MG63 (cell line): ENCODE results near the gene SMIM14. TPM values are rescaled to one million over a fixed set of nuclear protein-coding genes. Genes with fewer than 3 reads are reported as not detected.
"Not testable (repeated sequence)": the region's sequence is repeated elsewhere in the genome, so short reads cannot be mapped to it uniquely, and the experiment has no call there.

Source experiments
- DNase-seq: peaks from one replicate; pipeline ENCODE4 v3.0.0-alpha.2; 2020
- H3K27me3 ChIP-seq: fragments of 250-450 bp; sonication (Bioruptor Pico); 2 replicates; pipeline ENCODE4 v1.5.1; 2020; ENCODE audit warnings: mild to moderate bottlenecking, moderate library complexity
- H3K36me3 ChIP-seq: fragments of 250-450 bp; sonication (Bioruptor Pico); 2 replicates; pipeline ENCODE4 v1.5.1; 2020; ENCODE audit warnings: mild to moderate bottlenecking, moderate library complexity
- H3K4me3 ChIP-seq: fragments of 250-450 bp; sonication (Bioruptor Pico); 2 replicates; pipeline ENCODE4 v1.5.1; 2020; ENCODE audit warnings: mild to moderate bottlenecking, moderate library complexity
- H3K9me3 ChIP-seq: fragments of 250-450 bp; sonication (Bioruptor Pico); 2 replicates; pipeline ENCODE4 v1.5.1; 2020; ENCODE audit warnings: mild to moderate bottlenecking, moderate library complexity
- total RNA-seq: library from RNA; depleted of rRNA; stranded (reverse); fragments of >200 nt; shearing (Covaris generic); gene quantifications from 2 replicates; pipeline ENCODE4 v1.2.3, GENCODE V29; 2014; ENCODE audit warnings: low replicate concordance

Gene SMIM14
- total RNA-seq, 1 experiment from 2014 or later, result 19.5 TPM

DNA sequence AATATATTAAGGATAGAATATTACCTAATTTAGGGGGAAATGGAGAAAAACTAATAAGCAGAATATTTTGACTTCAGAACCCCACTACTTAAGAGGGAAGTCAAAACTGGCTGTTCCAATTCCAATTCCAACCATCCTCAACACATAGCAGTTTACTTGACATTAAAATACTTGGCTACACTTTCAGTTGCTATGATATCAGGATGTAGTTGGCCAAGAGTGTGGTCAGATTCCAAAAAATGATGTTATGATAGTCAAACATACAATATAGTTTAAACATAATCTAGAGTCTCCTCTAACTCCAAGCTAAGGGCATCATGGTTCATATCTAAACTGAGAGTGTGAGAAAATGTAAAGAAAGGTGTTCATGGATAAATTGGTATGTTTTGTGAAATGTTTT is 16.5 kb upstream of the SMIM14 start:
- Histone ChIP-seq H3K36me3 (no peaks in the 10 kb centered on the region), H3K27me3 (no peaks in the 10 kb centered on the region), H3K9me3 (no peaks in the 10 kb centered on the region), H3K4me3 (no peak overlapping the region)
- no peak for DNase-seq

DNA sequence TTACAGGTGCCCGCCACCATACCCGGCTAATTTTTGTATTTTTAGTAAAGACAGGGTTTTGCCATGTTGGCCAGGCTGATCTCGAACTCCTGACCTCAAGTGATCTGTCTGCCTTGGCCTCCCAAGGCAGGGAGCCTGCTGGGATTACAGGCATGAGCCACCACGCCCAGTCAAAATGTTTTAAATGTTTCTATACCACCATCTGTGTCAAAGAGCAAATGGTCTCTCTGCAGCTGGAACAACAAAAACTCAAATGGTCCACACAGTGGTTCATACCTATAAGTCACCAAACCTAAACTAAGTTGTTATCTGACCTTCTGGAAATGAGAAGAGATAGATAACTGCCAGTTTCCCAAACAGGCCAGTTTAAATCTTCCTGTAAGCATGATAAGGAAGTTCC is 12.9 kb upstream of the SMIM14 start:
- DNase-seq, H3K4me3 ChIP-seq, H3K27me3 ChIP-seq, H3K36me3 ChIP-seq, H3K9me3 ChIP-seq: not testable (repeated sequence)

- no peaks in the 10 kb centered on the region for H3K27me3 ChIP-seq
- H3K36me3 ChIP-seq, result no peaks in the 10 kb centered on the region
- no peaks in the 10 kb centered on the region for H3K9me3 ChIP-seq
- H3K4me3 ChIP-seq, result no peak overlapping the region
- no peak for DNase-seq
These were observed 11.1 kb upstream of the SMIM14 start for GRCh38 chr4:39649639-39650265.

DNA sequence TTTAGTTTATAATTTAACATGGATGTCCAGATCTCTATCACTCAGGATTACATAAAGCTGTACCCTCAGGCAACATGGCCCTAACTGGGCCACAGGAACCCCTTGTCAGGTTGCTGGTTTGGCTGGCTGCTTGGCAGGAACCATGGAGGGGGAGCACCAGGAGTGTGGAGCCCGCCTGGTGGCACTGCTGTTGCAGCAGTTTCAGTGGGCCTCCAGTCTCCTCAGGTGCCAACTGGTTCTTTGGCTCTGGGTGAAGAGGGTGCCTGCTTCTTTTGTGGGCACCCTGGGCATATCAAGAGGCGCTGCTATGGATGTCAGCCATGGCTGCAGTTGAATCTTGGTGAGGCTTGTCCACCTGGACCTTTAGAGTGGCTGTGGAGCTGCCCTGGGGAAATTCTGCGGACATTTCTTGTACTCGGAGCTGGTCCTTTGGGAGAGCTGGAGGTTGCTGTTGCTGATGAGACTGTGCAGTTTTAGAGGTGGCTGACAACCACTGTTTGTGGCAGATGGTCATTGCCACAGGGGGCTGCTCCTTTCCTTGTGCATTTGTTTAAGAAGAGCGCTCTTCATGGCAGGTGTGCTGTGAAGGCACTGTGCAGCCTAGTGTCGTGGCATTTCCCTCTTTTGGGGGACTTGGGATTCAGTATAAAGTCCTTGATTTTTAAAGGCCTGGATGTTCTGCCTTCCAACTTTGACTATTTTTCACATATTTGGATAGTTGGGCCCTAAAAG is 10.3 kb upstream of the SMIM14 start:
- Histone ChIP-seq H3K4me3 (no peak overlapping the region), H3K36me3 (no peaks in the 10 kb centered on the region), H3K9me3 (no peaks in the 10 kb centered on the region), H3K27me3 (no peaks in the 10 kb centered on the region)
- no peak for DNase-seq

DNA sequence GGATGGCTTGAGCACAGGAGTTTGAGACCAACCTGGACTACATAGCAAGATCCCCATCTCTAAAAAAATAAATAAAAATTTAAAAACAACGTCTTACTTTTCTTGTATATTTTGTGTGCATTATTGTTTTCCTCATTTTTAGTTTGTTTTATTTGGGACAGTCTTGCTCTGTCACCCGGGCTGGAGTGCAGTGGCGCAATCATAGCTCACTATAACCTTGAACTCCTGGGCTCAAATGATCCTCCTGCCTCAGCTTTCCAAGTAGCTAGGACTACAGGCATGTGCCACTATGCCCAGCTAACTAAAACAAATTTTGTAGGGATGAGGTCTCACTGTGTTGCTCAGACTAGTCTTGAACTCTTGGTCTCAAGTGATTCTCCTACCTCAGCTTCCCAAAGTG is 9.5 kb upstream of the SMIM14 start:
- H3K36me3 ChIP-seq, result no peaks in the 10 kb centered on the region
- no peaks in the 10 kb centered on the region for H3K27me3 ChIP-seq
- no peaks in the 10 kb centered on the region for H3K9me3 ChIP-seq
- H3K4me3 ChIP-seq, result no peak overlapping the region
- no peak for DNase-seq

- DNase-seq, result no peak
- no peaks in the 10 kb centered on the region for H3K36me3 ChIP-seq
- H3K9me3 ChIP-seq, result no peaks in the 10 kb centered on the region
- H3K4me3 ChIP-seq, result no peak overlapping the region
- no peaks in the 10 kb centered on the region for H3K27me3 ChIP-seq
These were observed 4.4 kb upstream of the SMIM14 start for GRCh38 chr4:39642885-39643552.

DNA sequence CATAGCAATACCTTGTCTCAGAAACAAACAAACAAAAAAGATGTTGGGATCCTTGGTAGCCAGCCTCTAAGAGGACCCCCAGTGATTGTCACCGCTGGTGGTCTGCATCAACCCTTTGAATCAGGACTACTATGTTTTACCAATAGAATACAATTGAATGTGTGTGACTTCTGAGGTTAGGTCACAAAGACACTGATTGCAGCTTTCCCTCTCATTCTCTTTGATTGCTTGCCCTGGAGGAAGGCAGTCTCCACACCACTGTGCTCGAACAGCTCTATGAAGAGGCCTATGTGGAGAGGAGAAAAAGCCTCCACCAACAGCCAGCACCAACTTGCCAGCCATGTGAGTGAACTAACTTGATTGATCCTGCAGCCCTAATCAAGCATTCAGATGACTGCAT is 2.8 kb upstream of the SMIM14 start:
- no peaks in the 10 kb centered on the region for H3K36me3 ChIP-seq
- no peak overlapping the region for H3K4me3 ChIP-seq
- no peaks in the 10 kb centered on the region for H3K9me3 ChIP-seq
- DNase-seq, result no peak
- no peaks in the 10 kb centered on the region for H3K27me3 ChIP-seq

DNA sequence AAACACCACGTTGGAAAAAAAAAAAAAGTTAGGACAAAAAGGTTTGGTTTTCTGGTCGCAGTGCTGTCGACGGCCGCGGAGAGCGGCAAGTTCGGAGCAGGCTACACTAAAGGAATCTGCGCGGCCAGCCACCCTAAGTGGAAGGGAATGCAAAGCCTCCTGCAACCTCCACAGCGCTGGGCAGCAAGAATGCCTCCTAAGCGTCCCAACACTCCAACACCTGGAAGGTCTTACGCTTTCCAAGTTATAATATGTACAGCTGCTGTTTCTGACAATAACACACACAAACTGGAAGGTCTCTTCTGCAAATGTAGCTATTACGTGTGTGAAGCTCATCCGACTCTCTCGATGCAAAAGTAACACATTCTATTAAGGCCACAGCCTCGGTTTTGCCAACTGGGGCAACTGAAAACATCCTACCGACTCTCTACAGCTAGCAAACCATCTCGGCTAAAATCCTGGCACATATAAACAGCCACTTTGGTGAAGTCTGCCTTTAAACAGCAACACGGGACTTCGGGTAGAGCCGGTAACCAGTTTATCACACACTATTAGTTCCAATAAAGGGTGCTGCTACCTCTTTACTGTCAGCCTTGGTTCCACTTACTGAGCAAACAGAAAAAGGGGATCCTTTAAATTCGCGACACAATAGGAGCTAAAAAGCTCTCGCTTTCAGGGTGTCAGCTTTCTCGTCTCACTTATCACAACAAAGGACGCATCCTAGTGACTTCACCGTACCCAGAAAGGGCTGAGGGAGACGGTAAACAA is 895 bp downstream of the SMIM14 start:
- peak overlapping the region; percentile 76 for H3K4me3 ChIP-seq
- no peaks in the 10 kb centered on the region for H3K36me3 ChIP-seq
- peak; percentile 52 for DNase-seq
- no peaks in the 10 kb centered on the region for H3K27me3 ChIP-seq
- no peaks in the 10 kb centered on the region for H3K9me3 ChIP-seq

- Histone ChIP-seq H3K9me3 (no peaks in the 10 kb centered on the region), H3K4me3 (peak overlapping the region; percentile 76), H3K36me3 (no peaks in the 10 kb centered on the region), H3K27me3 (no peaks in the 10 kb centered on the region)
- DNase-seq, result no peak
These were observed 1.5 kb downstream of the SMIM14 start for GRCh38 chr4:39637221-39637585.

DNA sequence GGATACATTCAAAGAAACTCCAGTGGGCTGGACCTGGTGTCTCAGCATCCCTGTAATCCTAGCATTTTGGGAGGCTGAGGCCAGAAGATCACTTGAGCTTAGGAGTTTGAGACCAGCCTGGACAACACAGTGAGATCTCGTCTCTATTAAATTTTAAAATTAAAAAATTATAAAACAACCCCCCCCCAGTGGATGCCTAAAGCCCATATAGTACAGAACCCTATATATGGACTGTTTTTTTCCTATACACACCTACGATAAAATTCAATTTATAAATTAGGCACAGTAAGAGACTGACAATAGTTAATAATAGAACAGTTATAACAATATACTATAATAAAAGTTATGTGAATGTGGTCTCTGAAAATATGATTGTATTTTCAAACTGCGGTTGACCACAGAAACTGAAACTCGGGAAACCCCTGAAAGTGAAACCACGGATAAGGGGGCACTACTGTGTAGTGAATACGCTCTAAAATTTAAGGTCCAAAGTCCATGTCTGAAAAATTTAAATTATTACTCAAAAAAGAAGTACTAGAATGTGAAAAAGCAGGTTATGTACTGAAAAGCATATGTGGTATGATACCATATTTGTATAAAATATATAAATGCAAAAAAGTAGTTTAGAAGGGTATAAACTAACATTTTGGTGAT is 2.0 kb downstream of the SMIM14 start:
- no peaks in the 10 kb centered on the region for H3K27me3 ChIP-seq
- DNase-seq, result no peak
- no peaks in the 10 kb centered on the region for H3K9me3 ChIP-seq
- H3K4me3 ChIP-seq, result peak overlapping the region; percentile 76
- H3K36me3 ChIP-seq, result no peaks in the 10 kb centered on the region

DNA sequence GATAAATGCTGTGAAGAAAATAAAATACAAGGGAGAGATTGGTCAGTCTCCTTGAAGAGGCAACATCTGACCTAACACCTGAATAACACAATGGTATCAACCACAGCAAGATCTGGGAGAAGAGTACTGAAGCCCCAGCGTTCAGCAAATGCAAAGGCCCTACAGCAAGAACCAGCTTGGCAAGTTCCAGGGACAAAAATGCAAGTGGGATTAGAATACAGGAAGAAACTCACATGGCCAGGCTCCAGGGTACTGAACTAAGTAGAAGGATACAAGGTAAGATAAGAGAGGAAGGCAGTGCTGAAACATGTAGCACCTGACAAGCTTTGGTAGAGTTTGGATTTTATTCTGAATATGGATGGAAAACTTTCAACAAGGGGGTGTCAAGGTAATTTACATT is 3.6 kb downstream of the SMIM14 start:
- H3K4me3 ChIP-seq, result no peak overlapping the region
- H3K36me3 ChIP-seq, result no peaks in the 10 kb centered on the region
- no peaks in the 10 kb centered on the region for H3K9me3 ChIP-seq
- no peak for DNase-seq
- H3K27me3 ChIP-seq, result no peaks in the 10 kb centered on the region

GRCh38 chr4:39631700-39632079 is 7.0 kb downstream of the SMIM14 start:
- Histone ChIP-seq H3K36me3 (no peaks in the 10 kb centered on the region), H3K9me3 (no peaks in the 10 kb centered on the region), H3K4me3 (no peak overlapping the region), H3K27me3 (no peaks in the 10 kb centered on the region)
- DNase-seq, result no peak

GRCh38 chr4:39627413-39627812 is 11.3 kb downstream of the SMIM14 start:
- no peaks in the 10 kb centered on the region for H3K9me3 ChIP-seq
- H3K27me3 ChIP-seq, result no peaks in the 10 kb centered on the region
- no peak for DNase-seq
- no peak overlapping the region for H3K4me3 ChIP-seq
- H3K36me3 ChIP-seq, result no peaks in the 10 kb centered on the region

- Histone ChIP-seq H3K9me3 (no peaks in the 10 kb centered on the region), H3K27me3 (no peaks in the 10 kb centered on the region), H3K36me3 (no peaks in the 10 kb centered on the region), H3K4me3 (no peak overlapping the region)
- no peak for DNase-seq
These were observed 11.8 kb downstream of the SMIM14 start for GRCh38 chr4:39626913-39627312.

GRCh38 chr4:39626261-39626660 is 12.4 kb downstream of the SMIM14 start:
- Histone ChIP-seq H3K4me3 (no peak overlapping the region), H3K27me3 (no peaks in the 10 kb centered on the region), H3K36me3 (no peaks in the 10 kb centered on the region), H3K9me3 (no peaks in the 10 kb centered on the region)
- no peak for DNase-seq

GRCh38 chr4:39621582-39621981 is 17.1 kb downstream of the SMIM14 start:
- Histone ChIP-seq H3K27me3 (no peaks in the 10 kb centered on the region), H3K4me3 (no peak overlapping the region), H3K36me3 (no peaks in the 10 kb centered on the region), H3K9me3 (no peaks in the 10 kb centered on the region)
- DNase-seq, result peak; percentile 85
